SU-DHL-6 (cell line): ENCODE results near the gene CRTC2.

Experiments
- H2AFZ ChIP-seq: fragments of 200-600 bp; sonication (generic); 2 replicates; pipeline ENCODE4 v1.6.1; 2014; ENCODE audit warnings: low read depth, mild to moderate bottlenecking, moderate library complexity, mixed read lengths, antibody characterized with exemption, low read length; ENCODE audit not compliant: severe bottlenecking
- H3F3A ChIP-seq: fragments of 200-600 bp; shearing (Covaris generic); 2 replicates; pipeline ENCODE4 v1.6.0; 2016; ENCODE audit warnings: antibody characterized with exemption, mild to moderate bottlenecking; ENCODE audit not compliant: insufficient read depth
- H3K27ac ChIP-seq: fragments of 200-600 bp; sonication (generic); 2 replicates; pipeline ENCODE4 v1.5.1; 2016; ENCODE audit warnings: low read depth, mild to moderate bottlenecking, low read length, moderate library complexity, mixed read lengths
- H3K27me3 ChIP-seq: fragments of 200-600 bp; sonication (generic), shearing (Covaris generic); 2 replicates; pipeline ENCODE4 v1.6.0; 2014; ENCODE audit warnings: mild to moderate bottlenecking, low read length
- H3K36me3 ChIP-seq: fragments of 200-600 bp; sonication (generic); 2 replicates; pipeline ENCODE4 v1.6.1; 2014; ENCODE audit warnings: mild to moderate bottlenecking, low read length, mixed read lengths
- H3K4me2 ChIP-seq: fragments of 300-600, 200-600 bp; shearing (Covaris generic), sonication (generic); 2 replicates; pipeline ENCODE4 v1.6.0; 2014; ENCODE audit warnings: low read length, low read depth, mild to moderate bottlenecking; ENCODE audit not compliant: poor library complexity, severe bottlenecking
- H3K4me3 ChIP-seq: fragments of 200-600 bp; sonication (generic); 2 replicates; pipeline ENCODE4 v1.5.1; 2014; ENCODE audit warnings: antibody characterized with exemption, low read length, mild to moderate bottlenecking, mixed read lengths; ENCODE audit not compliant: insufficient read depth, poor library complexity, severe bottlenecking
- H3K79me2 ChIP-seq: fragments of 200-600 bp; sonication (generic); 2 replicates; pipeline ENCODE4 v1.6.1; 2014; ENCODE audit warnings: mild to moderate bottlenecking, low read length, moderate library complexity; ENCODE audit not compliant: insufficient read depth
- H3K9ac ChIP-seq: fragments of 200-600 bp; sonication (generic); 2 replicates; pipeline ENCODE4 v1.7.0; 2014; ENCODE audit warnings: mild to moderate bottlenecking, low read length
- H3K9me2 ChIP-seq: fragments of 200-600 bp; sonication (generic); replicated peaks from 2 replicates; pipeline ENCODE4 v1.6.1; 2014; ENCODE audit warnings: low read length; ENCODE audit not compliant: insufficient read depth
- H3K9me3 ChIP-seq: fragments of 200-600 bp; sonication (generic); 2 replicates; pipeline ENCODE4 v1.6.1; 2014; ENCODE audit warnings: low read length, mixed read lengths; ENCODE audit not compliant: insufficient read depth
- H4K20me1 ChIP-seq: fragments of 200-600 bp; sonication (generic); 2 replicates; pipeline ENCODE4 v1.6.1; 2014; ENCODE audit warnings: low read depth, mild to moderate bottlenecking, antibody characterized with exemption, low read length, moderate library complexity, mixed read lengths
- EZH2phosphoT487 ChIP-seq: fragments of 200-600 bp; sonication (generic), shearing (Covaris generic); conservative IDR thresholded peaks from 2 replicates; pipeline ENCODE4 v1.6.1; 2018; ENCODE audit warnings: mild to moderate bottlenecking, antibody characterized with exemption, low read length, moderate library complexity, mixed read lengths
- TF ChIP-seq, protein P1 (sequence below): fragments of 200-600 bp; sonication (generic); IDR thresholded peaks from one replicate; pipeline ENCODE4 v1.5.1; 2017; ENCODE audit warnings: antibody characterized with exemption, mild to moderate bottlenecking, low read length, moderate library complexity; ENCODE audit not compliant: insufficient read depth, poor library complexity, severe bottlenecking

Gene CRTC2

DNA sequence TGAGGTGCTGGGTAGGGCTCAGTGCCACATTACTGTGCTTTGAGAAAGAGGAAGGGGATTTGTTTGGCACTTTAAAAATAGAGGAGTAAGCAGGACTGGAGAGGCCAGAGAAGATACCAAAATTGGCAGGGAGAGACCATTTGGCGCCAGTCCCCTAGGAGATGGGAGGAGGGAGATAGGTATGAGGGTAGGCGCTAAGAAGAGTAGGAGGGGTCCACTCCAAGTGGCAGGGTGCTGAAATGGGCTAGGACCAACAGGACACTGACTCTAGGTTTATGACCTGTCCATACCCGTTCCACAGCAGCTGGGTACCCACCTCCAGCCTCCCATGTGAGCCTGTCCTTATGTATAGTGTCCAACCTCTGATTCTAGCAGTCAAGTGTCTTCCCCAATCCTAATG is 1.0 kb upstream of the CRTC2 start:
- no peaks in the 10 kb centered on the region for H3K36me3 ChIP-seq

DNA sequence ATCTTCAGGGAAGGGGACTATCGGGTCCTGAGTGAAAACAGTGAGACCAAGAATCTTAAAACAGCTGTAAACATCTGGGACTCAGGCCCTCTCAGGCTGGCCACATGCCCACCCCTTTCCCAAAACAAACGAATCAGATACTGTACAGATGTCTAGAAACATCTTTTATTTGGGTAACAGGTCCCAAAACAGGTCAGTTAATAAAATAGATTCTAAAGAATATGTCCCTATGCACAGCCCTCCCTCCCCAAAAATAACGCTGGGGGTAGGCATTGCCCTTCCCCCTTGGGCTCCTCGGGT is 499 bp upstream of the CRTC2 start:
- Histone ChIP-seq H3K79me2 (peaks cover 60% of the 10 kb centered on the region), H3K4me2 (peak overlapping the region; percentile 48), H4K20me1 (no peaks in the 10 kb centered on the region), H3K27ac (no peak overlapping the region), H3K27me3 (no peaks in the 10 kb centered on the region), H3F3A (peaks cover 25% of the 10 kb centered on the region), H3K9ac (peak overlapping the region; percentile 87; the same call in 1 of the 2 replicates), H3K36me3 (no peaks in the 10 kb centered on the region), H3K4me3 (no peak overlapping the region), H3K9me2 (no peaks in the 10 kb centered on the region), H2AFZ (no peak overlapping the region), H3K9me3 (no peaks in the 10 kb centered on the region)
- no peak for TF ChIP-seq EZH2phosphoT487
- TF ChIP-seq, protein P1, sequence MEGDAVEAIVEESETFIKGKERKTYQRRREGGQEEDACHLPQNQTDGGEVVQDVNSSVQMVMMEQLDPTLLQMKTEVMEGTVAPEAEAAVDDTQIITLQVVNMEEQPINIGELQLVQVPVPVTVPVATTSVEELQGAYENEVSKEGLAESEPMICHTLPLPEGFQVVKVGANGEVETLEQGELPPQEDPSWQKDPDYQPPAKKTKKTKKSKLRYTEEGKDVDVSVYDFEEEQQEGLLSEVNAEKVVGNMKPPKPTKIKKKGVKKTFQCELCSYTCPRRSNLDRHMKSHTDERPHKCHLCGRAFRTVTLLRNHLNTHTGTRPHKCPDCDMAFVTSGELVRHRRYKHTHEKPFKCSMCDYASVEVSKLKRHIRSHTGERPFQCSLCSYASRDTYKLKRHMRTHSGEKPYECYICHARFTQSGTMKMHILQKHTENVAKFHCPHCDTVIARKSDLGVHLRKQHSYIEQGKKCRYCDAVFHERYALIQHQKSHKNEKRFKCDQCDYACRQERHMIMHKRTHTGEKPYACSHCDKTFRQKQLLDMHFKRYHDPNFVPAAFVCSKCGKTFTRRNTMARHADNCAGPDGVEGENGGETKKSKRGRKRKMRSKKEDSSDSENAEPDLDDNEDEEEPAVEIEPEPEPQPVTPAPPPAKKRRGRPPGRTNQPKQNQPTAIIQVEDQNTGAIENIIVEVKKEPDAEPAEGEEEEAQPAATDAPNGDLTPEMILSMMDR, result no peak

More for the DNA sequence above, 1.0 kb upstream of the CRTC2 start:
- no peak overlapping the region for H2AFZ ChIP-seq
- no peaks in the 10 kb centered on the region for H4K20me1 ChIP-seq
- H3K27ac ChIP-seq, result no peak overlapping the region
- H3K9me2 ChIP-seq, result no peaks in the 10 kb centered on the region
- H3K4me2 ChIP-seq, result peak overlapping the region; percentile 48
- no peaks in the 10 kb centered on the region for H3K9me3 ChIP-seq
- H3F3A ChIP-seq, result peaks cover 25% of the 10 kb centered on the region
- peaks cover 60% of the 10 kb centered on the region for H3K79me2 ChIP-seq
- H3K4me3 ChIP-seq, result no peak overlapping the region
- H3K9ac ChIP-seq, result no peak overlapping the region
- no peak for TF ChIP-seq EZH2phosphoT487
- TF ChIP-seq, protein P1, result no peak
- no peaks in the 10 kb centered on the region for H3K27me3 ChIP-seq

DNA sequence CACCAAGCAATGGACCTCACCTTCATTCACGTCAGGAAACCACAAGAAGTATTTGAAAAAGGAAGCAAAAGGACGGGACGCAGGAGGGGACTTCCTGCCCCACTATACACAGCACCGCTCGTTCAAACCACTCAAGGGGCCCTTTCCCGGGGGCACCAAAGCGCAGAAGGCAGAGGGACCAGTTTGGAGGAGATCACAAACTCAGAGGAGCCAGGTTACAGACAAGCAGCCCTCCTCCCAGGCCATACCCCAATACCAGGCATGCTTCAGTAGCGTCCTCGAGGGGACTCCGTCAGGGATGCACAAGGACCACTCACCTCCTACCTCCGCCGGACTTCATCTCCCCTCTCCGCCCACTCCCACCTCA is 685 bp downstream of the CRTC2 start:
- no peaks in the 10 kb centered on the region for H3K27me3 ChIP-seq
- peaks cover 21% of the 10 kb centered on the region for H3F3A ChIP-seq
- peaks cover 57% of the 10 kb centered on the region for H3K79me2 ChIP-seq
- peak overlapping the region; percentile 91 for H3K4me2 ChIP-seq
- TF ChIP-seq, protein P1, result no peak
- TF ChIP-seq EZH2phosphoT487, result no peak
- peak overlapping the region; percentile 76 for H3K27ac ChIP-seq
- H3K9me3 ChIP-seq, result no peaks in the 10 kb centered on the region
- H3K9ac ChIP-seq, result peak overlapping the region; percentile 87
- H3K4me3 ChIP-seq, result peak overlapping the region; percentile 75
- no peaks in the 10 kb centered on the region for H3K36me3 ChIP-seq
- no peaks in the 10 kb centered on the region for H3K9me2 ChIP-seq
- no peak overlapping the region for H2AFZ ChIP-seq
- no peaks in the 10 kb centered on the region for H4K20me1 ChIP-seq
